Peyer's patch (tissue), 4 donors: Measurements from ENCODE around the gene COMTD1.
A peak's percentile ranks its signal among the peaks of the same experiment; 100 is the strongest.

Source experiments
- POLR2A ChIP-seq, 2 donors: fragments of 450-650 bp; IDR thresholded peaks; one replicate each; pipeline ENCODE4 v1.5.1; 2017; ENCODE audit warnings: antibody characterized with exemption in 2 of 2, mild to moderate bottlenecking in 2 of 2, moderate library complexity in 2 of 2
- TF ChIP-seq, protein P1 (sequence below), 6 experiments: fragments of 450-650 bp in 4 of 6; fragments of 200-600 bp in 2 of 6; sonication (generic) in 1 of 6; IDR thresholded peaks; one replicate each; pipeline ENCODE4 v1.5.1; 2017 to 2019; ENCODE audit warnings: antibody characterized with exemption in 6 of 6, mild to moderate bottlenecking in 3 of 6, moderate library complexity in 1 of 6

DNA sequence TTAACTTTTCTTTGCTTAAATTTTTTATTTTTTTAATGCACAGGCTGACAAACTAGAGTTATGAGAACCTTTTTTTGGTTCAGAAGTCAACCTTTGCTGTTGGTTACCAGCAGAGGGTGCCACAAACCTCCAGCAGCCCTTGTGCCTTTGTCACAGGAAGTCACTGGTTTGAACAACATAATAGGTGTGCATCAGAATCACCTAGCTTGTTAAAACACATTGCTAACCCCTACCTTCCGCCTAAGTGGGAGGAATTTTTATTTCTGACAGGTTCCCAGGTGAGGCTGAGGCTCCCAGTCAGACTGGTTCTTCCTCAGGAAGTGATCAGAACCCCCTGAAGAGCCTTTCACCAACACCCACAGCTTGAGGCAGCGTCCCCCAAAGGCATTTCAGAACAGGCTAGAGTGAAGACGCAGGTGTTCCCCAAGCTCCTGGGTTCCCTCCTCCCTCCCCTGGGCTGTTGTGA lies 47.8 kb downstream of the COMTD1 start:
- TF ChIP-seq, protein P1, sequence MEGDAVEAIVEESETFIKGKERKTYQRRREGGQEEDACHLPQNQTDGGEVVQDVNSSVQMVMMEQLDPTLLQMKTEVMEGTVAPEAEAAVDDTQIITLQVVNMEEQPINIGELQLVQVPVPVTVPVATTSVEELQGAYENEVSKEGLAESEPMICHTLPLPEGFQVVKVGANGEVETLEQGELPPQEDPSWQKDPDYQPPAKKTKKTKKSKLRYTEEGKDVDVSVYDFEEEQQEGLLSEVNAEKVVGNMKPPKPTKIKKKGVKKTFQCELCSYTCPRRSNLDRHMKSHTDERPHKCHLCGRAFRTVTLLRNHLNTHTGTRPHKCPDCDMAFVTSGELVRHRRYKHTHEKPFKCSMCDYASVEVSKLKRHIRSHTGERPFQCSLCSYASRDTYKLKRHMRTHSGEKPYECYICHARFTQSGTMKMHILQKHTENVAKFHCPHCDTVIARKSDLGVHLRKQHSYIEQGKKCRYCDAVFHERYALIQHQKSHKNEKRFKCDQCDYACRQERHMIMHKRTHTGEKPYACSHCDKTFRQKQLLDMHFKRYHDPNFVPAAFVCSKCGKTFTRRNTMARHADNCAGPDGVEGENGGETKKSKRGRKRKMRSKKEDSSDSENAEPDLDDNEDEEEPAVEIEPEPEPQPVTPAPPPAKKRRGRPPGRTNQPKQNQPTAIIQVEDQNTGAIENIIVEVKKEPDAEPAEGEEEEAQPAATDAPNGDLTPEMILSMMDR (IDR thresholded peaks at IDR 0.05) = peak; percentile 25 to 89 (median 78)
- no peak for TF ChIP-seq POLR2A (IDR thresholded peaks at IDR 0.05)
